NCI-H510A treated with DMSO at 0.1 percent for 48 hours (cell line): ENCODE results near the gene MBP.
A peak's percentile ranks its signal among the peaks of the same experiment; 100 is the strongest.

Experiments
- DNase-seq: peaks from one replicate; lab custom pipeline; 2025; lab: John Stamatoyannopoulos, UW

MBP gene

GRCh38 chr18:76986406-76986805 is 146.2 kb downstream of the MBP start:
- no peak for DNase-seq

GRCh38 chr18:76985951-76986236 is 146.7 kb downstream of the MBP start:
- no peak for DNase-seq

GRCh38 chr18:76985156-76985950 is 147.2 kb downstream of the MBP start:
- DNase-seq, result no peak

GRCh38 chr18:76984193-76985155 is 148.1 kb downstream of the MBP start:
- no peak for DNase-seq

GRCh38 chr18:76983613-76984051 is 149.0 kb downstream of the MBP start:
- no peak for DNase-seq

- peak; percentile 97 for DNase-seq
Observed at GRCh38 chr18:76982841-76983583, 149.6 kb downstream of the MBP start.

GRCh38 chr18:76982038-76982437 is 150.5 kb downstream of the MBP start:
- no peak for DNase-seq

GRCh38 chr18:76981396-76981968 is 151.1 kb downstream of the MBP start:
- no peak for DNase-seq

- DNase-seq, result no peak
Observed at GRCh38 chr18:76980663-76981395, 151.8 kb downstream of the MBP start.

GRCh38 chr18:76979906-76980305 is 152.7 kb downstream of the MBP start:
- DNase-seq, result no peak

GRCh38 chr18:76979111-76979751 is 153.4 kb downstream of the MBP start:
- no peak for DNase-seq

GRCh38 chr18:76978616-76979015 is 154.0 kb downstream of the MBP start:
- DNase-seq, result no peak

GRCh38 chr18:76977684-76978232 is 154.8 kb downstream of the MBP start:
- no peak for DNase-seq

GRCh38 chr18:76977108-76977621 is 155.4 kb downstream of the MBP start:
- DNase-seq, result peak; percentile 93

GRCh38 chr18:76975577-76976110 is 156.9 kb downstream of the MBP start:
- no peak for DNase-seq

- no peak for DNase-seq
Observed at GRCh38 chr18:76974386-76974785, 158.2 kb downstream of the MBP start.

- DNase-seq, result no peak
Observed at GRCh38 chr18:76973520-76974266, 158.9 kb downstream of the MBP start.

- no peak for DNase-seq
Observed at GRCh38 chr18:76972846-76973519, 159.6 kb downstream of the MBP start.

GRCh38 chr18:76972241-76972640 is 160.3 kb downstream of the MBP start:
- DNase-seq, result no peak
